D721Med (cell line): ENCODE data around the gene FLNB.

ENCODE experiments used
- DNase-seq: peaks from one replicate; pipeline ENCODE4 v3.0.0; 2011; ENCODE audit warnings: low spot score; ENCODE audit not compliant: insufficient read length
- FAIRE-seq: peaks from 2 replicates; lab custom pipeline; 2011; peaks lifted over from hg19 to GRCh38; lab: Jason Lieb, UNC
- TF ChIP-seq, protein P1 (sequence below): IDR thresholded peaks from 2 replicates; pipeline ENCODE4 v1.5.1; 2012; ENCODE audit warnings: mild to moderate bottlenecking, control low read depth; ENCODE audit not compliant: insufficient read depth; ENCODE audit errors: missing control alignments

The FLNB gene

DNA sequence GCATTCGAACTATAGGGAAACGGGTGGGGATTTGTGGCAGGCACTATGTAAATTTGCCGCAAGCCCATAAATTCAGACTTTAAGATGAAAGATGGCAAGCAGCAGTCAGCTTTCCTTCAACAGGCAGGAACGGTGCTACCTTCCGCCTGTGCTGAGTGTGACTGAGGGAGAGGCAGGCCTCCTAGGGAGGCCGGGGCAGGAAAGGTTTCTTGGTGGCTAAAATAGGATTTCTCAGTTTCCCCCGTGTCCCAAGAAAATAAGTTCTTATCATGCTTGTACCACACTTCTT lies 12.5 kb downstream of the FLNB start:
- TF ChIP-seq, protein P1, sequence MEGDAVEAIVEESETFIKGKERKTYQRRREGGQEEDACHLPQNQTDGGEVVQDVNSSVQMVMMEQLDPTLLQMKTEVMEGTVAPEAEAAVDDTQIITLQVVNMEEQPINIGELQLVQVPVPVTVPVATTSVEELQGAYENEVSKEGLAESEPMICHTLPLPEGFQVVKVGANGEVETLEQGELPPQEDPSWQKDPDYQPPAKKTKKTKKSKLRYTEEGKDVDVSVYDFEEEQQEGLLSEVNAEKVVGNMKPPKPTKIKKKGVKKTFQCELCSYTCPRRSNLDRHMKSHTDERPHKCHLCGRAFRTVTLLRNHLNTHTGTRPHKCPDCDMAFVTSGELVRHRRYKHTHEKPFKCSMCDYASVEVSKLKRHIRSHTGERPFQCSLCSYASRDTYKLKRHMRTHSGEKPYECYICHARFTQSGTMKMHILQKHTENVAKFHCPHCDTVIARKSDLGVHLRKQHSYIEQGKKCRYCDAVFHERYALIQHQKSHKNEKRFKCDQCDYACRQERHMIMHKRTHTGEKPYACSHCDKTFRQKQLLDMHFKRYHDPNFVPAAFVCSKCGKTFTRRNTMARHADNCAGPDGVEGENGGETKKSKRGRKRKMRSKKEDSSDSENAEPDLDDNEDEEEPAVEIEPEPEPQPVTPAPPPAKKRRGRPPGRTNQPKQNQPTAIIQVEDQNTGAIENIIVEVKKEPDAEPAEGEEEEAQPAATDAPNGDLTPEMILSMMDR, result no peak
- DNase-seq (no peak), FAIRE-seq (no peak)

DNA sequence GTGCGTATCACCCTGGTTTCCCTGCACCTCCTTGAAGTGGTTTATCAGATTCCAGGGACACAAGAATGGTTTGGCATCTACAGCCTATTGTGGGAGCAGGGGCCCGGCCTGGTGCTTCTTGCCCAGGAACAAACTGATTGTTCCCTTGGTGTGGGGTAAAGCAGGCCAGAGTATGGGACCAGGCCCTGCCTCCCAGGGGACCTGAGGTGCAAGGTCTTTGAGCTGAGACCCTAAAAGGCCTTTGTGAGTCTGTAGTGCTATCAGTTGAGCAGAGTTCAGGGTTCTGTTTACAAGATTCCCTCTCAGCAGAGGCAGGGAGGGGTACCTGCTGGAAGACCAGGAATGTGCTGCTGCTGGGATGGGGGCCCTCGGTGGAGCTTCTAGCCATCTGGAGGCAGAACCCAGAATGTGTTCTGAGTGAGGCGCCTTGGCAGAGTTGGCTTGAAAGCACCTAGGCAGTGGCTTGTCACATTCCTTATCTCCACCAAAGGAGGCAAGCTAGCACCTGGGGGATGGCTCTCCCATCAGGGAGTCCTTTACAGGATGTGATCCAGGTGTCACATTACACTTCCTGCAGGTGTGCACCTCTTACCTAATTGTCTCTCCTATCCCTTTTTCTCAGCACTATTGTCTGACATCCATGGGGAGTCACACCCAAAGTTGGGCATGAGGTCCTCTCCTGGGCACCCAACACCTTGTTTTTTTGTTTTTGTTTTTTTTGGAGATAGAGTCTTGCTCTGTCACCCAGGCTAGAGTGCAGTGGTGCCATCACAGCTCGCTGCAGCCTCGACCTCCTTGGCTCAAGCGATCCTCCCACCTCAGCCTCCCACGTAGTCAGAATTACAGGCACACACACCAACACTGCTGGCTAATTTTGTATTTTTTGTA lies 13.1 kb downstream of the FLNB start:
- DNase-seq (no peak), FAIRE-seq (no peak)
- TF ChIP-seq, protein P1, result no peak

DNA sequence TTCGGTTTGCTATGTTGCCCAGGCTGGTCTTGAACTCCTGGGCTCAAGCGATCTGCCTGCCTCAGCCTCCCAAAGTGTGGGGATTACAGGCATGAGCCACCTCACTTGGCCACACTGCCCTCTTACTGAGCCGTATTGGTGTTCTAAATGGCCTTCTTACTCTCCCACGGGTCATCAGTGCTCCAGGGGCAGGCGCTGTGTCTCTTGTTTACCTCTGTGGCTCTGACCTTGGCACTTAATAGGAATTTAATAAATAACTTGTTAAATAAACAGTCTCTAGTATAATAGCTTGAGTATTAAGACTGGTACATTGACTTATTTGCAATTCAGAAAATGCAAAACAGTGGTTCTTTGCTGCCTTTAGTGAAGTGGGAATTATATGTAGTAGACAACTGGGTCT lies 13.7 kb downstream of the FLNB start:
- TF ChIP-seq, protein P1, result no peak
- no peak for FAIRE-seq
- DNase-seq, result no peak

DNA sequence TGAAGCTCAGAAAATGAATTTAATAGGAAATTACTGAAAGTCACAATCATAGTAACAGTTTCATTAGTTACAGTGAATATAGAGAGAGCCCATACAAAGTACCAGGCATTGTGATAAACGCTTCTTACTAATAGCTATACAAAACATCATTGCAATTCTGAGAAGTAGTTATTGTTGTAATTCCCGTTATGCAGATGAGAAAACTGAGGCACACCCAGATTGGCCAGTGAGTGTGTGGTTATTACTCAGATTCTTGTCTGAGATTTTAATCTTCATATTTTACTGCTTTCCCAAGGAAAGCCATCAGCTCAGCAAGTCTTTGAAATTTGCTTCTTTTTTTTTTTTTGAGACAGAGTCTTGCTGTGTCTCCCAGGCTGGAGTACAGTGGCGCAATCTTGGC lies 14.3 kb downstream of the FLNB start:
- TF ChIP-seq, protein P1, result no peak
- DNase-seq (no peak), FAIRE-seq (no peak)

DNA sequence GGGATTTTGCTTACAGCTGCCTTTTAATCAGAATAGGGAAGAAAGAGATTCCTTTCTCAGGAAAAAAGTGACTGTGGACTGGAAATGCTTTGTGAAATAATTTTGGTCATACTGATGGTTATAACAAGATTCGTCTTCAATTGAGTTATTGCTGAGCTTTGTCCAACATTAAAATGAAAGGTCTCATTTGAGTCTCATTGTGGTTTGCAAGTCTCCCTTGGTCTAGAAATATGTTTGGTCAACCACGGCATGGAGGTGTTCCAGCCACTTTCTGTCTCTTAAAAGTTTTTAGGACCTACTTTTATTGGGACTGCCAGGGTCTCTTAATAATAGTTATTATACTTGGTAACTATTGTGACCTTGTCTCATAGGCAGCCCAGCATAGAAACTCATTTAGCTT lies 15.3 kb downstream of the FLNB start:
- no peak for DNase-seq
- TF ChIP-seq, protein P1, result no peak
- no peak for FAIRE-seq

DNA sequence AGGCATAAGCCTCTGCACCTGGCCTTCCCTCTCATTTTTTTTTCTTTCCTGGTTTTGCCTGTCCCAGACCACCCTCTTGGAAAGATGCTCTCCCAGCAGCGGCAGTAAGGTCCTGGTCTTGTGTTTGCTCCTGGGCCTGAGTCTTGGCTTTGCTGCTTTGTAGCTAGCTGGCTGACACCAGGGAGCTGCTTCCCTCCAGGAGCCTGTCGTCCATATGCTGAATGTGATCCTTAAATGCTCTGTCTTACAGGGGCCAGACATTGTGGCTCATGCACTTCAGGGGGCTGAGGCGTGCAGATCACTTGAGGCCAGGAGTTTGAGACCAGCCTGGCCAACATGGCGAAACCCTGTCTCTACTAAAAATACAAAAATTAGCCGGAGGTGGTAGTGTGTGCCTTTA lies 17.2 kb downstream of the FLNB start:
- DNase-seq (no peak), FAIRE-seq (no peak)
- TF ChIP-seq, protein P1, result no peak

DNA sequence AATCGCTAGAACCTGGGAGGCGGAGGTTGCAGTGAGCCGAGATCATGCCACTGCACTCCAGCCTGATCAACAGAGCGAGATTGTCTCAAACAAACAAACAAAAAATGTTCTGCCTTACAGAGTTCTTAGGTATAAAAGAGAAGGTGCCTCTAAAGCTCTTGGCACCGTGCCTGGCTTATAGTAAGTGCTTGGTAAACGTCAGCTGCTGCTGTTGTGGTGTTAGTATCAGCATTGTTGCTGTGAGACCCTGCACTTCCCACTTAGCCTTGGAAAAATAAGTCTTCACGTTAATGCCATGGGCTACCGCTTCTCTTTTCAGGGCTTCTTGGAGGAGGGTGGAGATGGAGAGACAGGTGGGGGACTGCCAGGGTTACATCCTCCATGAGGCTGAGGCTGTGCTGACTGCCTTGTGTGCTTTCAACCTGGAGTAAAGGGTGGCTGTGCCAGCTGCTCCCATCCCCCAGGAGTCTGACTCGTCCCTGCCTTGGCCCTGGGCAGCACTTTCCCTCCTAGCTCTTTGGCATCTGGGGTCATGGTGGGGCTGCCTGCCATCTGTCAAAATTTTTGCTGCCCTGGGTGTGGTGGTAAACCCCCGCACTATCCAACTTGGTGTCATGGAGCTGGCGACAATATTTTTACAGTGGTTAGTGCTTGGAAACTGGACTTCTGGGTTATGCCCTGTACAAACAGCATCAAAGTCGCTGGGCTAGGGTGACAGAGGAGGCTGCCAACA lies 17.8 kb downstream of the FLNB start:
- DNase-seq (no peak), FAIRE-seq (no peak)
- TF ChIP-seq, protein P1, result no peak
